Panc1 (cell line): Measurements from ENCODE around the gene C1orf232. TPM values are rescaled to one million over a fixed set of nuclear protein-coding genes. Genes with fewer than 3 reads are reported as not detected.
A peak's percentile ranks its signal among the peaks of the same experiment; 100 is the strongest.

Experiments
- ATAC-seq: fragments of 200-7000 bp; cut with Tn5 transposase; 2 replicates; pipeline ENCODE4 v1.9.1; 2020; ENCODE audit warnings: mild to moderate bottlenecking, moderate library complexity
- BruUV-seq: library from RNA; stranded (reverse); fragments of 400-500 nt; replicated peaks from 2 replicates; lab custom pipeline; 2021; lab: Mats Ljungman, UMichigan
- CTCF ChIA-PET: fragments of 300-600 bp; sonication (Branson Sonifier 250); formaldehyde crosslinking; loops from one replicate; lab custom pipeline; 2022; ENCODE audit warnings: antibody characterized with exemption; lab: Charles Lee
- POLR2A ChIA-PET: fragments of 300-600 bp; sonication (Branson Sonifier 250); formaldehyde crosslinking; loops from one replicate; lab custom pipeline; 2022; ENCODE audit warnings: antibody characterized with exemption; lab: Charles Lee
- DNase-seq: peaks from one replicate; pipeline ENCODE4 v3.0.0-alpha.2; 2010; ENCODE audit warnings: low read depth, low spot score
- H3K27ac ChIP-seq: 2 replicates; pipeline ENCODE4 v1.5.1; 2011; ENCODE audit warnings: mild to moderate bottlenecking, low read length, inconsistent platforms
- H3K27me3 ChIP-seq: fragments of 200-500 bp; sonication (Bioruptor generic); 2 replicates; pipeline ENCODE4 v1.6.0; 2014; ENCODE audit warnings: low read length, inconsistent platforms; ENCODE audit not compliant: control insufficient read depth, insufficient read depth
- H3K36me3 ChIP-seq: fragments of 200-500 bp; sonication (Bioruptor generic); 2 replicates; pipeline ENCODE4 v1.5.1; 2014; ENCODE audit warnings: inconsistent platforms, mild to moderate bottlenecking, low read length, moderate library complexity; ENCODE audit not compliant: control insufficient read depth, insufficient read depth
- H3K4me1 ChIP-seq: 2 replicates; pipeline ENCODE4 v1.5.1; 2011; ENCODE audit warnings: inconsistent platforms, mild to moderate bottlenecking, low read length, moderate library complexity; ENCODE audit not compliant: control insufficient read depth, insufficient read depth
- H3K4me3 ChIP-seq, 2 experiments: 2 replicates each; pipeline ENCODE4 v1.5.1; 2011 to 2012; ENCODE audit warnings: low read depth in 2 of 2, low read length in 2 of 2, mild to moderate bottlenecking in 2 of 2, inconsistent platforms in 1 of 2, moderate library complexity in 1 of 2
- H3K9me3 ChIP-seq: fragments of 200-500 bp; sonication (Bioruptor generic); 2 replicates; pipeline ENCODE4 v1.5.1; 2014; ENCODE audit warnings: low read depth, mild to moderate bottlenecking, inconsistent platforms, low read length, moderate library complexity; ENCODE audit not compliant: control insufficient read depth, insufficient read depth
- CTCF ChIP-seq: fragments of 450-650 bp; IDR thresholded peaks from 2 replicates; pipeline ENCODE4 v1.5.1; 2017; ENCODE audit warnings: mild to moderate bottlenecking
- POLR2AphosphoS5 ChIP-seq: IDR thresholded peaks from 2 replicates; pipeline ENCODE4 v1.6.1; 2012; ENCODE audit warnings: mild to moderate bottlenecking, low read depth, low read length, moderate library complexity
- SIN3A ChIP-seq: IDR thresholded peaks from 2 replicates; pipeline ENCODE4 v1.6.1; 2012; ENCODE audit warnings: low read depth, mild to moderate bottlenecking, low read length, moderate library complexity, borderline replicate concordance; ENCODE audit not compliant: insufficient read depth
- TCF7L2 ChIP-seq: IDR thresholded peaks from 2 replicates; pipeline ENCODE4 v1.6.1; 2011; ENCODE audit warnings: mild to moderate bottlenecking, low read depth, low read length, inconsistent platforms
- in situ Hi-C: cut with HindIII; loops from 2 replicates; pipeline ENCODE4 v1.10.0; 2016; ENCODE audit warnings: low sequenced_read_pairs, low pct_unique_long_range_greater_than_20kb
- intact Hi-C: fragments of 100-400 bp; cut with micrococcal nuclease; formaldehyde crosslinking; loops from one replicate; pipeline ENCODE4 v1.10.0; 2022; ENCODE audit not compliant: unreplicated experiment
- total RNA-seq: library from RNA; stranded (reverse); gene quantifications from one replicate; pipeline ENCODE4 v1.2.1, GENCODE V29; 2021; ENCODE audit not compliant: unreplicated experiment
- TF ChIP-seq, protein P1 (sequence below), 2 experiments: IDR thresholded peaks; 2 replicates each; pipeline ENCODE4 v1.6.1; 2011 to 2012; ENCODE audit warnings: low read depth in 2 of 2, control low read depth in 1 of 2, low read length in 1 of 2, mild to moderate bottlenecking in 1 of 2, moderate library complexity in 1 of 2; ENCODE audit not compliant: insufficient read depth in 1 of 2

The C1orf232 gene
- total RNA-seq, 1 experiment from 2014 or later, result not detected

DNA sequence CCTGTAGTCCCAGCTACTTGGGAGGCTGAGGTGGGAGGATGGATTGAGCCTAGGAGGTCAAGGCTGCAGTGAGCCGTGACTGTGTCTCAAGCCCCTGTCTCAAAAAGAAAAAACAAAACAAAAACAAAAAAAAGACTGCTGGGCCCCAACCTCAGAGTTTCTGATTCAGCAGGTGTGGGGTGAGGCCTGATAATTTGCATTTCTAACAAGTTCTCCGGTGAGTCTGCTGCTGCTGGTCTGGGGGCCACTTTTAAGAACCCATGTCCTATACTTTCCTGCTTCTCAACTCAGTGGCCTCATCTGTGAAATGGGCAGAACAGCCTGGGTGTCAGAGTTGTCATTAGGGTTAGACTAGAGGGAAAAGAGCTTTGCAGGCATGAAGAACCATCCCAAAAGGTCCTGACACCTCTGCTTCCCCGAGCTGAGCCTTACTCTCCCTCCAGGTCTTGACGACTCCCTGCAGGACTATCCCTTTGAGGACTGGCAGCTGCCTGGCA, 11.3 kb upstream of the C1orf232 start:
- DNase-seq, result no peak
- Histone ChIP-seq H3K36me3 (no peaks in the 10 kb centered on the region; the same call in 1 of the 2 replicates), H3K4me3 (no peak overlapping the region), H3K9me3 (no peaks in the 10 kb centered on the region), H3K27me3 (no peaks in the 10 kb centered on the region), H3K4me1 (no peaks in the 10 kb centered on the region; the same call in 1 of the 2 replicates), H3K27ac (no peak overlapping the region)
- in situ Hi-C loops, result no loop called here
- intact Hi-C loops, result no loop called here
- POLR2A ChIA-PET, result no interaction called here
- TF ChIP-seq TCF7L2 (no peak), POLR2AphosphoS5 (no peak), SIN3A (no peak), CTCF (no peak)
- TF ChIP-seq, protein P1, sequence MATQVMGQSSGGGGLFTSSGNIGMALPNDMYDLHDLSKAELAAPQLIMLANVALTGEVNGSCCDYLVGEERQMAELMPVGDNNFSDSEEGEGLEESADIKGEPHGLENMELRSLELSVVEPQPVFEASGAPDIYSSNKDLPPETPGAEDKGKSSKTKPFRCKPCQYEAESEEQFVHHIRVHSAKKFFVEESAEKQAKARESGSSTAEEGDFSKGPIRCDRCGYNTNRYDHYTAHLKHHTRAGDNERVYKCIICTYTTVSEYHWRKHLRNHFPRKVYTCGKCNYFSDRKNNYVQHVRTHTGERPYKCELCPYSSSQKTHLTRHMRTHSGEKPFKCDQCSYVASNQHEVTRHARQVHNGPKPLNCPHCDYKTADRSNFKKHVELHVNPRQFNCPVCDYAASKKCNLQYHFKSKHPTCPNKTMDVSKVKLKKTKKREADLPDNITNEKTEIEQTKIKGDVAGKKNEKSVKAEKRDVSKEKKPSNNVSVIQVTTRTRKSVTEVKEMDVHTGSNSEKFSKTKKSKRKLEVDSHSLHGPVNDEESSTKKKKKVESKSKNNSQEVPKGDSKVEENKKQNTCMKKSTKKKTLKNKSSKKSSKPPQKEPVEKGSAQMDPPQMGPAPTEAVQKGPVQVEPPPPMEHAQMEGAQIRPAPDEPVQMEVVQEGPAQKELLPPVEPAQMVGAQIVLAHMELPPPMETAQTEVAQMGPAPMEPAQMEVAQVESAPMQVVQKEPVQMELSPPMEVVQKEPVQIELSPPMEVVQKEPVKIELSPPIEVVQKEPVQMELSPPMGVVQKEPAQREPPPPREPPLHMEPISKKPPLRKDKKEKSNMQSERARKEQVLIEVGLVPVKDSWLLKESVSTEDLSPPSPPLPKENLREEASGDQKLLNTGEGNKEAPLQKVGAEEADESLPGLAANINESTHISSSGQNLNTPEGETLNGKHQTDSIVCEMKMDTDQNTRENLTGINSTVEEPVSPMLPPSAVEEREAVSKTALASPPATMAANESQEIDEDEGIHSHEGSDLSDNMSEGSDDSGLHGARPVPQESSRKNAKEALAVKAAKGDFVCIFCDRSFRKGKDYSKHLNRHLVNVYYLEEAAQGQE (IDR thresholded peaks at IDR 0.05; ENCODE audit: insufficient read depth in 1 of 2, low read depth in 2 of 2, low read length in 1 of 2), result no peak
- no peak for ATAC-seq
- BruUV-seq, result no TSS peak
- CTCF ChIA-PET, result no interaction called here

- peak within 1 kb of the TSS; percentile 73 for H3K27ac ChIP-seq
- H3K36me3 ChIP-seq, result no peaks in the 10 kb centered on the region; the same call in 1 of the 2 replicates
- no peak for DNase-seq
- H3K4me3 ChIP-seq, result peak within 1 kb of the TSS; percentile 43 to 65
- ChIA-PET POLR2A (interaction anchor here (0.6 to 0.7 kb wide), 3 partner anchors 111 to 329 kb away, joined by 3 to 4 read pairs (median 4); partner anchors contain the start of gene PAQR7), CTCF (interaction anchor here (1.0 kb wide), 1 partner anchor 57 kb away, joined by 6 read pairs; the partner anchor contains the start of gene CEP85)
- no TSS peak for BruUV-seq
- H3K9me3 ChIP-seq, result no peaks in the 10 kb centered on the region
- TF ChIP-seq, protein P1 (IDR thresholded peaks at IDR 0.05; ENCODE audit: insufficient read depth in 1 of 2, low read depth in 2 of 2, low read length in 1 of 2), result no peak
- 0 out of 2 replicates have a peak, but pooled peaks have one; percentile 17 for TF ChIP-seq TCF7L2
- intact Hi-C loops (no loop called here), in situ Hi-C loops (no loop called here)
- H3K27me3 ChIP-seq, result no peaks in the 10 kb centered on the region
- H3K4me1 ChIP-seq, result no peaks in the 10 kb centered on the region; the same call in 1 of the 2 replicates
- ATAC-seq, result peak; percentile 94
These were observed 8.5 kb upstream of the C1orf232 start, which contains the start of gene CNKSR1 for GRCh38 chr1:26177182-26177684. Gene CNKSR1, plus strand, starts transcription at chr1:26177491. Its CDS starts 57 bp downstream, at chr1:26177548.
